ENCODE results near the gene CACNB4.

GRCh38 chr2:151815821-151816489 lies 282.9 kb downstream of the CACNB4 start:
- TF ChIP-seq EP300 (IDR thresholded peaks at IDR 0.05) (no peak), CTCF (IDR thresholded peaks at IDR 0.05) (no peak)

Measured in tibial nerve (tissue), 4 donors.